Measurements from ENCODE around the gene ZNF561.
"Not testable (repeated sequence)": the region's sequence is repeated elsewhere in the genome, so short reads cannot be mapped to it uniquely, and the experiment has no call there.

Gene ZNF561

DNA sequence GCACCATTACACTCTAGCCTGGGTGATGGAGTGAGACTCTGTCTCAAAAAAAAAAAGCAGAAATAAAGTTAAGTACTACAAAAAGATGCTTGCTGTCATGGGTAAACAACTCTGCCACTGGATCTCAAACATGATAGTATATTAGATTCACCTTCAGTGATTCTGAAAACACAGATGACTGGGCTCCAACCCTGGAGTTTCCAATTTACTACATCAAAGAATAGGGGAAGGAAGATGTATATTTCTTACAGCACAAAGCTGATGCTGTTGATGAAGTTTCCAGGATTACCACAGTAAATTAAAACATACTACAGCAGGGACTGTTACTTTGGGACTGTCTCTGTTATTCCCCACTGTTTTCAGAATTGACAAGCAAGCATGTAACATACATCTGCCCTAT, 5.2 kb downstream of the ZNF561 start:
- no peak for DNase-seq (ENCODE audit: insufficient read length, low spot score)
- no peak for TF ChIP-seq CTCF (IDR thresholded peaks at IDR 0.05; ENCODE audit: insufficient read depth, missing control alignments)
- FAIRE-seq = no peak

- FAIRE-seq = no peak
- DNase-seq (ENCODE audit: insufficient read length, low spot score) = no peak
- no peak for TF ChIP-seq CTCF (IDR thresholded peaks at IDR 0.05; ENCODE audit: insufficient read depth, missing control alignments)
Observed at GRCh38 chr19:9610484-9611113, 10.4 kb downstream of the ZNF561 start.

DNA sequence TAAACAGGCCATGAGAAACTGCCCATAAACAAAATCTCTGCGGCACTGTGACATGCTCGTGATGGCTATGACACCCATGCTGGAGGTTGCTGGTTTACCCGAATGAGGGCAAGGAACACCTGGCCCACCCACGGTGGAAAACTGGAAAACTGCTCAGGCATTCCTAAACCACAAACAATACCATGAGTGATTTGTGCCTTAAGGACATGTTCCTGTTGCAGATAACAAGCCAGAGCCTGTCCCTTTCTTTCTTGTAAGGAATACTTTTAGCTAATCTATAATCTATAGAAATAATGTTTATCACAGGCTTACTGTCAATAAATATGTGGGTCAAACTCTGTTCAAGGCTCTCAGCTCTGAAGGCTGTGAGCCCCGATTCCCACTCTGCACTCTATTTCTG, 12.1 kb downstream of the ZNF561 start:
- no peak for TF ChIP-seq CTCF (IDR thresholded peaks at IDR 0.05; ENCODE audit: insufficient read depth, missing control alignments)
- no peak for FAIRE-seq
- no peak for DNase-seq (ENCODE audit: insufficient read length, low spot score)

DNA sequence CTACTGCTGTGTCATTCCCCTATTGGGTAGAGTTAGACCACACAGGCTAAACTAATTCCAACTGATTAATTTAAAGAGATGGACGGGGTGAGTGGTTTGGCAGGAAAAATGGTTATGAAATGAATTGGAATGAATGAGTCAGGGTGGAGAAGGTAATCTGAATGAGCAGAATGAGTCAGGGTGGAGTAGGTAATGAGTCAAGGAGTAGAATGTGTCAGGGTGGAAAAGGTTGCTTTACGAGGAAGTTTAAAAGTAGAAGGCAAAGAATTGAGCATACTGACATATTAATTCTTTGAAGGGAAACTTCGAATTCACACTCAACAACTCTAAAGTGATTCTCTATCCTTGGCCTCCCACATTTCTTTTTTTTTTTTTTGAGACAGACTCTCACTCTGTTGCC, 24.0 kb downstream of the ZNF561 start:
- TF ChIP-seq CTCF (IDR thresholded peaks at IDR 0.05; ENCODE audit: insufficient read depth, missing control alignments) = no peak
- DNase-seq (ENCODE audit: insufficient read length, low spot score) (no peak), FAIRE-seq (no peak)

GRCh38 chr19:9586764-9587163, 34.3 kb downstream of the ZNF561 start:
- peak; percentile 83 for TF ChIP-seq CTCF (IDR thresholded peaks at IDR 0.05; ENCODE audit: insufficient read depth, missing control alignments)
- FAIRE-seq (no peak), DNase-seq (ENCODE audit: insufficient read length, low spot score) (no peak)

GRCh38 chr19:9584073-9584833, 36.8 kb downstream of the ZNF561 start, which contains the start of gene ZNF121:
ZNF121 (minus strand) TSS chr19:9584504; CDS start chr19:9568097, 16,407 bp downstream.
- TF ChIP-seq CTCF (IDR thresholded peaks at IDR 0.05; ENCODE audit: insufficient read depth, missing control alignments) = no peak
- FAIRE-seq = no peak
- peak; percentile 66 for DNase-seq (ENCODE audit: insufficient read length, low spot score)

- not testable (repeated sequence) for FAIRE-seq
Observed at GRCh38 chr19:9582081-9582725, 38.8 kb downstream of the ZNF561 start.

More at GRCh38 chr19:9582081-9582725, 38.8 kb downstream of the ZNF561 start:
- DNase-seq (ENCODE audit: insufficient read length, low spot score) = not testable (repeated sequence)

All from D721Med (cell line).